GM12878 (cell line): Measurements from ENCODE around the gene ZNF689. TPM values are rescaled to one million over a fixed set of nuclear protein-coding genes. Genes with fewer than 3 reads are reported as not detected.

ENCODE experiments used
- ASH2L ChIP-seq: fragments of 300-600, 200-600 bp; sonication (generic); IDR thresholded peaks from 2 replicates; pipeline ENCODE4 v1.6.1; 2017; ENCODE audit warnings: low read depth, mild to moderate bottlenecking, borderline replicate concordance
- BACH1 ChIP-seq: fragments of 450-650 bp; IDR thresholded peaks from 2 replicates; pipeline ENCODE4 v1.6.1; 2017; ENCODE audit warnings: mild to moderate bottlenecking, borderline replicate concordance
- BHLHE40 ChIP-seq, 2 experiments: fragments of 450-650 bp in 1 of 2; IDR thresholded peaks; 2 replicates each; pipeline ENCODE4 v1.6.1; 2011 to 2017; ENCODE audit warnings: low read depth in 2 of 2, borderline replicate concordance in 1 of 2, improper control_type of control experiment in 1 of 2, low read length in 1 of 2, mild to moderate bottlenecking in 1 of 2
- BMI1 ChIP-seq: fragments of 450-650 bp; IDR thresholded peaks from 2 replicates; pipeline ENCODE4 v1.6.1; 2016; ENCODE audit warnings: mild to moderate bottlenecking, moderate library complexity, borderline replicate concordance
- BRCA1 ChIP-seq: IDR thresholded peaks from 2 replicates; pipeline ENCODE4 v1.6.1; 2011; ENCODE audit warnings: low read depth, low read length, improper control_type of control experiment
- CHD2 ChIP-seq: IDR thresholded peaks from 2 replicates; pipeline ENCODE4 v1.6.1; 2011; ENCODE audit warnings: low read depth, low read length, improper control_type of control experiment, borderline replicate concordance
- EZH2 ChIP-seq: IDR thresholded peaks from 2 replicates; pipeline ENCODE4 v1.6.1; 2012; ENCODE audit warnings: low read depth, mild to moderate bottlenecking, control low read depth, inconsistent platforms, low read length, borderline replicate concordance; ENCODE audit not compliant: control insufficient read depth
- HCFC1 ChIP-seq: fragments of 150-350 bp; IDR thresholded peaks from 2 replicates; pipeline ENCODE4 v1.6.1; 2014; ENCODE audit warnings: low read length
- HSF1 ChIP-seq: fragments of 150-350 bp; IDR thresholded peaks from 2 replicates; pipeline ENCODE4 v1.6.1; 2014; ENCODE audit warnings: mild to moderate bottlenecking, low read depth, low read length
- IRF5 ChIP-seq: fragments of 450-650 bp; IDR thresholded peaks from 2 replicates; pipeline ENCODE4 v1.6.1; 2017; ENCODE audit warnings: borderline replicate concordance
- MEF2A ChIP-seq: IDR thresholded peaks from 2 replicates; pipeline ENCODE4 v1.6.1; 2011; ENCODE audit warnings: low read depth, mild to moderate bottlenecking, low read length, moderate library complexity; ENCODE audit not compliant: insufficient read depth
- MXI1 ChIP-seq: fragments of 150-350 bp; IDR thresholded peaks from 2 replicates; pipeline ENCODE4 v1.6.1; 2011; ENCODE audit warnings: low read depth, mild to moderate bottlenecking, inconsistent platforms, low read length, improper control_type of control experiment
- NFXL1 ChIP-seq: fragments of 450-650 bp; IDR thresholded peaks from 2 replicates; pipeline ENCODE4 v1.6.1; 2017; ENCODE audit warnings: antibody characterized with exemption, mild to moderate bottlenecking, borderline replicate concordance
- RCOR1 ChIP-seq: conservative IDR thresholded peaks from 2 replicates; pipeline ENCODE4 v1.6.1; 2012; ENCODE audit warnings: low read depth, low read length, improper control_type of control experiment
- SMAD5 ChIP-seq: IDR thresholded peaks from 2 replicates; pipeline ENCODE4 v1.6.1; 2016; ENCODE audit warnings: antibody characterized with exemption, low read depth
- SMC3 ChIP-seq: IDR thresholded peaks from 2 replicates; pipeline ENCODE4 v1.6.1; 2011; ENCODE audit warnings: low read length, improper control_type of control experiment, borderline replicate concordance
- polyA plus RNA-seq, 11 experiments: library from polyadenylated mRNA; depleted of rRNA in 4 of 11; unstranded in 6 of 11; stranded (reverse) in 5 of 11; fragments of >200 nt; fragmentation: Nextera tagmentation in 4 of 11; fragmentation: Illumina TruSeq in 1 of 11; extraction: Ambion mirVana in 4 of 11; extraction: Trizol in 1 of 11; gene quantifications; 1 replicate in 1 of 11; 2 replicates in 10 of 11; pipeline versions ENCODE4 v1.2.1 to v1.2.3, GENCODE V29; 2011 to 2016; ENCODE audit warnings: inconsistent platforms in 2 of 11, missing spikeins in 2 of 11, low read depth in 1 of 11
- total RNA-seq, 4 experiments: library from RNA; depleted of rRNA in 3 of 4; stranded (reverse); fragments of >200 nt in 3 of 4; fragmentation: Illumina TruSeq in 1 of 4; extraction: Trizol in 1 of 4; gene quantifications; 2 replicates each; pipeline versions ENCODE4 v1.2.1 to v1.2.3, GENCODE V29; 2013 to 2021

ZNF689 gene
- total and polyA plus RNA-seq, 10 of the 15 experiments (the other 5 are each of a cell fraction or from before 2014, with no cell fraction given): 4.7 to 13.2 (median 8.5) TPM

GRCh38 chr16:30609002-30609925, 925 bp downstream of the ZNF689 start (continued):
- no peak for TF ChIP-seq MXI1
- no peak for TF ChIP-seq RCOR1
- no peak for TF ChIP-seq EZH2
- no peak for TF ChIP-seq CHD2
- no peak for TF ChIP-seq HSF1
- TF ChIP-seq SMC3: no peak
- no peak for TF ChIP-seq MEF2A
- 0 out of 2 replicates have a peak, but pooled peaks have one; percentile 61 for TF ChIP-seq BACH1
- no peak for TF ChIP-seq BMI1
- peak in 1 of 2 experiments; percentile 21; a peak in 1 of 4 replicates for TF ChIP-seq BHLHE40 (IDR thresholded peaks at IDR 0.05; ENCODE audit: borderline replicate concordance in 1 of 2, low read depth in 2 of 2, low read length in 1 of 2)
- TF ChIP-seq ASH2L: no peak
- TF ChIP-seq NFXL1: no peak
- no peak for TF ChIP-seq SMAD5
- TF ChIP-seq HCFC1: no peak
- TF ChIP-seq BRCA1: no peak
- TF ChIP-seq IRF5: no peak
